GM21723 (cell line): Measurements from ENCODE around the gene OR5AU1.
A peak's percentile ranks its signal among the peaks of the same experiment; 100 is the strongest.
"Not testable (repeated sequence)": the region's sequence is repeated elsewhere in the genome, so short reads cannot be mapped to it uniquely, and the experiment has no call there.

Experiments
- ATAC-seq: cut with Tn5 transposase; IDR thresholded peaks from one replicate; pipeline ENCODE4 v1.9.1; 2021; ENCODE audit warnings: mild to moderate bottlenecking, moderate library complexity; ENCODE audit not compliant: unreplicated experiment

OR5AU1 gene

DNA sequence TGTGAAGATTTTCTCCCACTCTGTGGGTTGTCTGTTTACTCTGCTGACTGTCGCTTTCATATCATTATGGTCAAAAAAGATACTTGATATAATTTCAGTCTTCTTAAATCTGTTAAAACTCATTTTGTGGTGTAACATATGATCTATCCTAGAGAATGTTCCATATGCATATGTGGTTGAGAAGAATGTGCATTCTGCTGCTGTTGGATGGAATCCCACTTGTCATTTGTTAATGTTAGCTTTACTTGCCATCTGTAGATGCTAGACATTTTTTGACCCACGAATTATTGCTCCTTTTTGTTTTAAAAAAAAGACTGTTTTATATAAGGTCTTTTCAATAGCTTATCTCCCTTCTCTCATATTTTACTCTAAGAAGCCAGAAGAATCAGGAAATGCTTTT is 26.3 kb upstream of the OR5AU1 start:
- ATAC-seq = no peak

GRCh38 chr14:21171128-21171527 is 15.3 kb upstream of the OR5AU1 start:
- no peak for ATAC-seq

- ATAC-seq = no peak
These were observed 13.7 kb upstream of the OR5AU1 start for GRCh38 chr14:21169573-21169972.

- no peak for ATAC-seq
These were observed 12.2 kb upstream of the OR5AU1 start for GRCh38 chr14:21168055-21168454.

DNA sequence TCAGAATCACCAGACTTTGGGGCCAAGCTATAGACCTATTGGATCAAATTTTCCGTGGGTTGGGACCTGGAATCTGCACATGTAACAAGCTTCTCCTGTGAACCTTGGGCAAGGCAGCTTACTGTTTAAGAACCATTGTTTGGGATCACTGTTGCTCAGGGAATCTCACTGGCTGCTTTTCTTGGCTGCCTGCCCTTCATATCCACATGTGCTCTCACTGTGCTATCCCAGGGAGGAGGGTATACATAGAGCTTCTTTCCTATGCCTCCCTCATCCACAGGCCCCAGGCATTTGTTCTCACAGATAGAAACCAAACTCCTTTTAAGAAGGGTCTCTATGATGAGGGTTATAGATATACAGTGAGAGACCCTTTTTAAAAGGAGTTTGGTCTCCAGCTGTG is 9.8 kb upstream of the OR5AU1 start:
- ATAC-seq = not testable (repeated sequence)

DNA sequence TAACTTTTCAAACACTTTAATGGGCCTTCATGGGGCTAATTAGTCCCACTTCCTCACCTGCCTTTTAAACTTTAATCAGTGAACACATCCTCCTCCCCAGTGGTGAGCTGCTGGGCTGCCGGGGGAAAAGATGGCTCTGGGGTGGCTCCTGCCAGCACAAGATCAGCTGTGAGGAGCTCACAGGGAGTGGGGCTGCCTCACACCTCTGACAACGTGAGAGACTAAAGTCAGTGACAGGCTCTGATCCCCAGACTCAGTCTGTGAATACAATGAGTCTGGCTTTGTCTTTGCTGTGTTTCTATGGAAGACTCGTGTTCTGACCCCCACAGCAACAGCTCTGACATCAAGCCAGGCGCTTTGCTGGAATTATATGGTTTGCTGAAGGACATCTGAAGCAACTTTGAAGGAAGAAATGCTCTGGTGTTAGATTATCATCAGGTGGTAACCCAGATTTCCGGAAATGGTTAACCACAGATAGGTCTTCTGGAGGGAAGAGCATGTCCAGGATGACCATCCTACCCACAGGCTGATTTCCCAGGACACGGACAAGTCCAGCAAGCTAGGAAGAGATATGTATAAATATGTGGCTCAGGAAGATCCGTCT is 9.2 kb upstream of the OR5AU1 start:
- ATAC-seq = not testable (repeated sequence)

GRCh38 chr14:21163871-21164291 is 8.0 kb upstream of the OR5AU1 start:
- ATAC-seq = no peak

- no peak for ATAC-seq
These were observed 6.2 kb upstream of the OR5AU1 start for GRCh38 chr14:21162081-21162480.

DNA sequence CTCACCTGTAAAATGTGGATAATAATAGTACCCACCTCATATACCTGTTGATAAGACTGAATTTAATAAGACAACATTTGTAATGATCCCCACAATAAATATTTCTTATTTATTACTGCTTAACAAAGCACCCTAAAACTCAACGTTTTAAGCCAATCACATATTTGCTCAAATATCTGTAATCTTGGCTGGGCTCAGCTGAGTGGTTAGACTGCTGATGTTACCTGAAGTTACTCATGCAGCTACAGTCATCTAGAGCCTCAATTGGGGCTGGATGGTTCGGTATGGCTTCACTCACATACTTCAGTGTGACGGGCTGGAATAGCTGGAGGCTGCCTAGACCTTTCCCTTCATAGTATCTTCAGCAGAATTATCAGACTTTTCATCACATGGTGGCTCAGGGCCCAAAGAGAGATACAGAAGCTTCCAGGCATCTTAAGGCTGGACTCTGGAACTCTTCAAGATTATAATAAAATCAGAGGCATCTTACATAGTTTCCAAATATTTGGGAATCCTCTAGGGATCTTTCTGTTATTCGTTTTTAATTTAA is 4.3 kb upstream of the OR5AU1 start:
- no peak for ATAC-seq

DNA sequence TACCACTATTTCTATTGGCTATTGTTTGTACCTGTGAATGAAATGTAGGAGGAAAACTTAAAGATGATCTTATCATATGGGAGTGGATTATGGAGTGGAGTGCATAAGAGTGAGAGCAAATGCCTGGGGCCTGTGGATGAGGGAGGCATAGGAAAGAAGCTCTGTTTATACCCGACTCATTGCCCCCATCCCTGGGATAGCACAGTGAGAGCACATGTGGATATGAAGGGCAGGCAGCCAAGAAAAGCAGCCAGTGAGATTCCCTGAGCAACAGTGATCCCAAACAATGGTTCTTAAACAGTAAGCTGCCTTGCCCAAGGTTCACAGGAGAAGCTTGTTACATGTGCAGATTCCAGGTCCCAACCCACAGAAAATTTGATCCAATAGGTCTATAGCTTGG is 2.3 kb upstream of the OR5AU1 start:
- not testable (repeated sequence) for ATAC-seq

GRCh38 chr14:21149641-21150367 is 6.1 kb downstream of the OR5AU1 start:
- ATAC-seq = no peak

DNA sequence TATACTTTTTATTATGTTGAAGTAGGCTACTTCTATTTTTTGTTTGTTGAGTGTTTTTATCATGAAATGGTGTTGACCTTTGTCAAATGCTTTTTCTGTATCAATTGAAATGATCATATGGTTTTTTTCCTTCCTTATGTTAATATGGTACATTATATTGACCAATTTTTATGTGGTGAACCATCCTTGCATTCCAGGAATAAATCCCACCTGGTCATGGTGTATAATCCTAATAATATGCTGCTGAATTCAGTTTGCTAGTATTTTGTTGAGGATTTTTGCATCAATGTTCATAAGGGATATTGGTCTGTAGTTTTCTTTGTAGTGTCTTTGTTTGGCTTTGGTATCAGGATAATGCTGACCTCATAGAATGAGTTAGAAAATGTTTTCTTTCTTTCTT is 10.4 kb downstream of the OR5AU1 start:
- no peak for ATAC-seq

GRCh38 chr14:21142357-21142756 is 13.5 kb downstream of the OR5AU1 start:
- ATAC-seq = no peak

- no peak for ATAC-seq
These were observed 19.8 kb downstream of the OR5AU1 start for GRCh38 chr14:21136024-21136423.

- ATAC-seq = no peak
These were observed 22.0 kb downstream of the OR5AU1 start for GRCh38 chr14:21133901-21134300.

- ATAC-seq = no peak
These were observed 32.4 kb downstream of the OR5AU1 start for GRCh38 chr14:21123429-21123828.

GRCh38 chr14:21121122-21121521 is 34.7 kb downstream of the OR5AU1 start:
- no peak for ATAC-seq

GRCh38 chr14:21120686-21121085 is 35.2 kb downstream of the OR5AU1 start:
- ATAC-seq = no peak

- no peak for ATAC-seq
These were observed 36.9 kb downstream of the OR5AU1 start for GRCh38 chr14:21118933-21119332.

- no peak for ATAC-seq
These were observed 42.5 kb downstream of the OR5AU1 start for GRCh38 chr14:21113369-21113768.

DNA sequence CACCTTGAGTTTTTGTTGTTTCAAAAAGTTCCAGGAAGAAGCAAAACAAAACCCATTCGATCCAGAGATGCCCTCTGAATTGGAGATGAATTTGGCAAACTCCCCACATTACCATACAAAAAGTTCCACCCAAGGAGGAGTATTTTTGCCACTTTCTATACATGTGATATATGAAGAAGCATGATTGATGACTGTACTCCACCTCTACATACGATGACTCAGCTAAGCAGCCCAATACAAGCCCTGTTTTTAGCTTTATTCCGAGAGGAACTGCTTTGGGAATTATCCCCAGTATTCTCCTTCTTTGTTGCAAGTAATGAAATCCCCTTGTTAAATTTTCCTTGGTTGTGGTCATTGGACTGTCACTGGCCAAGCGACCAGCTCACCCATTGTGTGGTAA is 43.6 kb downstream of the OR5AU1 start:
- ATAC-seq = no peak

DNA sequence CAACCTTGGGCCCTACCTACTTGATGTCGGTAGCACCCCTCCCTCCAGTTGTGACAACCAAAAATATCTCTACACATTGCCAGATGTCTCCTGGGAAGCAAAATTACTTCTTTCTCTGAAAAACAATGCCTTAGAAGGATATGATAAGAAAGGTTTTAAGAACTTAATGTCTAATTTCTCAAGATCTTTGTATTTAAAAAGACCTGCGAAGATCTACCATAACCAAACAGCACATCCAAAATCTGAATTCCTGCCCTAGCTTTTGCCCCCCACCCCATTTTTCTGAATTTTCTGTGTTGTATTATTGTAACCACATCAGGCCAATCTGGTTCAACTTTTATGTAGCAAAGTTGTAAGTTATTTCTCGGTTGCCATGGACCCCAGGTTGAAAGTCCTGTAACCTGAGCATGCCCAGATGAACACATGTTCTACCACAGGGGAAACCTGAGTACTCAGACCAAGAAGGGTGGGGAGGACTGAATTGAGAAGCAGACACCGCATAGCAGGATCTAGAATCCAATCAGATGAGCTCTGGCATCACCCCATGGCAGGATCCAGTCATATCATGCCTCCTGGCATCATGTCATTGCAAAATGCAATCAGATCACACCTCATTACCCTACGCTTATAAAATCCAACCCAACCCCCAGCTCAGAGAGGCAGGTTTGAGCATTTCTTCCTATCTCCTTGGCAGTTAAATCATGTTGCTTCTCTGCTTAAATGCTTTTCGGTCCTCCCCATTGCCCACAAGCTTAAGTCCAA is 46.3 kb downstream of the OR5AU1 start:
- ATAC-seq = peak; percentile 54
